Endometrium (tissue), 2 donors: ENCODE measurements around the gene TPD52L3.

ENCODE experiments used
- FAIRE-seq: peaks from 2 replicates; lab custom pipeline; 2012; peaks lifted over from hg19 to GRCh38; lab: Jason Lieb, UNC
- donor health status: control.
- donor health status: control.

TPD52L3 gene

DNA sequence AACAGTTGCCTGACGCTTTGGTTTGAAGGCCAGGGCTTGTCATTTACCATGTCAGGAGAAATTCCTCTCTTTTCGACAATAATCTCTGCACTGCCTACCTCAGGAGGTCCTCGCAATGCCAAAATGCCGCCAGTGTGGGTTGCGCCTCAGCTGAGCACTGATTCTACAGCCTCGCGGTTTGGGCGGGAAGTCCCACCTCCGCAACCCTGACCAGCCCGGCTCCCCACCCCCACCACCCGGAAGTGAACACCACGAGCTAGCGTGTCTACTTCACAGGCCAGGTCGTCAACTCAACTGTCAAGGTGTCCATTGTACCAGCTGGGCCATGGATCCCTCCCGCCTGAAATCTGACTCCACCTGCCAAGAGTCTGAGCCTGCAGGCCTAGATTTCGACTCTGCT is at the start of gene TPD52L3:
Gene TPD52L3 (plus strand): TSS at position 273 of the 400 bp plus-strand sequence. CDS start 221 bp downstream, outside the sequence.
- no peak for FAIRE-seq

DNA sequence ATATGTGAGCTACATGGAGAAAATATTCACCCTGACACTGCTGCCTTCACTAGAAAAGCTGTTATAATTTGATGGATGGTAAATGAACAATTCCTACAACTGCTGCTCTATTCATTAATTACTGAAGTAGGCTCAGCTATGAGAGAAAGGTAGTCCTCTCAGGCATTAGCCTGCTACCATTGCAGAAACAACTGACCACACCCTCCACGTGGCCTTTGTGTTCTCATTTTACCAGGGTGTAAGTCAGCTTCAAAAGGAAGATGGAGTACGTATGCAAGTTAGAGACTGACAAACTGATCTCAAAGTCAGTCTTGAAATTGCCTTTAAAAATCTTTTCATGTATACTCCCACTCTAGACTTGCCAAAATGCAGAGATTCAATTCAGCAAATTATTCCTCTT is 26.3 kb upstream of the TPD52L3 start:
- no peak for FAIRE-seq

DNA sequence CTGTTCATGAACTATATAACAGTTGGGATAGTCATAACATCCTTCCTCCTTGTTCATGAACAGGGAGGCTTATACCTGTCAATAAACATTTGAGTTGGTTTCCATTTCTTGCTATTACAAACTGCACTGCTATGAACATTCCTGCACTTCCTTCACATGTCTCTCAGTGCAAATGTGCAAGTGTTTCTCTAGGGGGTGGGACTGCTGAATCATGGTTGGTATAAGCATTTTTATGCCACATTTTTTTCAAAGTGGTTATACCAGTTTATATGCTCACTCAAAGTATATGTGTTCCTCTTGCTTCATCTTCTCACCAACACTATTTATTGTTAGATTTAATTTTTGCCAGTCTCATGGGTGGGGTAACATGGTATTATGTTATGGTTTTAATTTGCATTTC is 25.8 kb upstream of the TPD52L3 start:
- no peak for FAIRE-seq

DNA sequence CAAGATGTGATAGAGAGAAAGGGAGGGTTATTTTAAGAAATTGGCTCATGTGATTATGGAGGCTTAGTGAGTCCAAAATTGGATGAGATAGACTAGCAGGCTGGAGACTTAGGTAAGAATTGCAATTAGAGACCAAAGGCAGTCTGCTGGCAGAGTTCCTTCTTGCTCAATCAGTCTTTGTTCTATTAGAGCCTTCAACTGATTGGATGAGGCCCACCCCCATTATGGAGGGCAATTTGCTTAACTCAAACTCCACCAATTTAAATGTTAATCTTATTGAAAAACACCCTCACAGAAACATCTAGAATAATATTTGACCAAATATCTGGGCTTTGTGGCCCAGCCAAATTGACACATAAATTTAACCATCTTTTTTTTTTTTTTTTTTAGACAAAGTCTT is 23.9 kb upstream of the TPD52L3 start:
- FAIRE-seq, result no peak

DNA sequence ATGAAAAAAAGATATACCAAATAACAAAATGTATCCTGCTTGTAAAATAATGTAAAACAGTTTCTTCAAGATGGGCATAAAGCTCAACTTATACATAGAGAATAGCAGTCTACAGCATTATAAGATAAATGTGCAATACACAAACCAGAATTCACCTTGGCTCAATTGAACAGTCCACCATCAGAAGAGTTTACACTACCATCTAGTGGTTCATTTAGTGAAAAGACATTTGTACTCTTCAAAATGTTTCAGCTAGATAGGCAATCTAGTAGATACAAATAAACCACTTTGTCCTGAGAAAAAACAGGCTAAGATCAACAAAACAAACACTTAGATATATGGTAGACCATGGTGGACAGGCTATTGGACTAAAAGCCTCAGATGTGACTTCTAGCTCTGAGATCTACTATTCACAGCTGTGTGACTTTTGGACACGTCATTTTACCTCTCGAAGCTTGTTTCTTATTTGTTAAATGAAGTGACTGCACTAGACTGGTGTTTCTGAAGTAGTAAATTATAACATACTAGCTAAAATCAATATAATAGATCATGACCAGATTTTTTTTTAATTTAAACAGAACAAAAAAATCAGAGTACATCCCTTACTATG is 22.1 kb upstream of the TPD52L3 start:
- peak; percentile 96 for FAIRE-seq

DNA sequence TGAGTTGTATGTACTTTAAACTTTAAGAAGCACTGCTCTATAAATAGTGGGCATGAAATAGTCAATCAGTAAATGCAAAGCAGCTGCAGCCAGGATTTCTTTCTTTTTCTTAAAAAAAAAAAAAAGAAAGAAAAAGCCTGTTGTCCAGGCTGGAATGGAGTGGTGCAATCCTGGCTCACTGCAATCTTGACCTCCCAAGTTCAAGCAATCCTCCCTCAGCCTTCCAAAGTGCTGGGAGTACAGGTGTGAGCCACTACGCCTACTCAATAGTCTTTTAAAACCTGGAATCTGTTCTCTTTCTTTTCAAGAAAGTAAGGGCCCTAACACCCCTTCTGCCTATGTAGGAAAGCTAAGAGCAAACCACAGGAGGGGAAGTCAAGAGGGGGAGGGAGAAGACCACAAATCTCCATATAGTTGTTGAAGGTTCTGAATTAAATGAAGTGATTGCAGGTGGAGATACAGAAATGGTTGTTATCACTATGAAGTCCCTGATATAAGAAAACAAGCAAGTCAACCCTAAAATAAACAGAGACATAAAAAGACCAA is 20.6 kb upstream of the TPD52L3 start:
- FAIRE-seq, result no peak

DNA sequence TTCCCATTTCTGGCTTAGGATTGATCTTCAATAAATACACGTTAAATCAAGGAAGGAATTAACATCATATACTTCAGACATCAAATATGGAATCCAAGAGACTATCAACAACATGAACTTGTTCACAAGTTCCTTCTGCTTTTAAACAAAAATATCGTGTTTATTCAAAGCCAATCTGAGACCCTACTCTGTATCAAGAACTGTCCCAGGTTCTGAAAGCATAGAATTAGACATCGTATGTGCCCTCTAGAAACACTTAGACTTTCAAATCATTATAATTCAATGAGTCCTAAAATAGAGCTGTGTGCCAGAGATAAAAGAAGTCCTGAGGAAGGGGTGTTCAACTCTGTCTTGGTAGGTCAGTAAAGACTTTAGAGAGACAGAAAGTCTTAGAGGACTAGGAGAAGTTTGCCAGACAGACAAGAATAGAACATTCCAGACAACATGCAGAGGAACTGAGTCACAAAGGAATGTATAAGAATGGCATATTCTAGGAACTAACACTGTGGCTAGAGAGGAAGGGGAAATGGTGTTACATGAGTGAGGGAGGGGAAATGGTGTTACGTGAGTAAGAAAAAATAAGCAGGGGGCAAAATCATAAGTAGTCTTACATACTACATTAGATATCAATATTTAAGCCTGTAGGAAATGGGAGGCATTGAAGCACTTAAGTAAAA is 2.9 kb downstream of the TPD52L3 start:
- FAIRE-seq, result no peak

DNA sequence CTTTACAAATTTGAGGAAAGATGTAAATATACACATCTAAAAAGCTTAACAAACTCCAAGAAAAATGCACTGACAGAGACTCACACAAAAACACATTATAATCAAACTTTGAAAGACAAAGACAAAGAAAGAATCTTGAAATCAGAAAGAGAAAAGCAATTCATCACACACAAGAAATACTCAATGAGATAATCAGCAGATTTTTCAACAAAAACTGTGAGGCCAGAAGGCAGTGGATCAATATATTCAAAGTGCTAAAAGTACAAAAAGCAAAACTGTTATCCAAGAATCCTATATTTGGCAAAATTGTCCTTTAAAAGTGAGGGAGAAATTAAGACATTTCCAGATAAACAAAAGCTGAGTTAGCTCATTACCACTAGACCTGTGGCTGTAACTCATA is 6.1 kb downstream of the TPD52L3 start:
- FAIRE-seq, result no peak

DNA sequence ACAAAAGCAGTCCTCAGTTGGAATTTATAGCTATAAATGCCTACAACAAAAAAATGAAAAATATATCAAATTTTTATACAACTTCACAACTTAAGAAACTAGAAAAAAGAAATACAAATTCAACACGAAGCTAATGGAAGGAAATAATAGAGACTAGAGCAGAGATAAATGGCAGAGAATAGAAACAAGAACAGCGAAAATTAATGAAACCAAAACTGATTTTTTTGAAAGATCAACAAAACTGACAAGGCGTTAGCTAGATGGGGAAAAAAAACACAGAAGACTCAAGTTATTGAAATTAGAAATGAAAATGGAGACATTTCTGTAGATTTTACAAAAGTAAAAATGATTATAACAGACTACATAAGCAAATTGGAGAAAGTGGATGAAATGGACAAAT is 20.6 kb downstream of the TPD52L3 start:
- FAIRE-seq, result no peak

DNA sequence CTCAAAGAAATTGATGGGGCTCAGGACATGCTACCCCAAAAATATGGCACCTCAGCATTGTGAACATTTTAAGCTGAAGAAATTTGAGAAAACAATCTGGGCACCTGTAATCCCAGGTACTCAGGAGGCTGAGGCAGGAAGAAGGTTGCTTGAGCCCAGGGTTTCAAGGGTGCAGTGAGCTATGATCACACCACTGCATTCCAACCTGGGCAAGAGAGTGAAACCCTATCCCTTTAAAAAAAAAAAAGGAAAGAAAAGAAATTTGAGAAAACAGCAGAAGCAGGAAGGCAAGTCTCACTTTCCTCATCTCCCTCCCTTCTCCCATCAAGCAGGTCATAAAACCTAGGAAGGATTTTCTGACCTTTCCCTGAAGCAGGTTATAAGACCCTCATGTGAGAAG is 23.6 kb downstream of the TPD52L3 start:
- no peak for FAIRE-seq

DNA sequence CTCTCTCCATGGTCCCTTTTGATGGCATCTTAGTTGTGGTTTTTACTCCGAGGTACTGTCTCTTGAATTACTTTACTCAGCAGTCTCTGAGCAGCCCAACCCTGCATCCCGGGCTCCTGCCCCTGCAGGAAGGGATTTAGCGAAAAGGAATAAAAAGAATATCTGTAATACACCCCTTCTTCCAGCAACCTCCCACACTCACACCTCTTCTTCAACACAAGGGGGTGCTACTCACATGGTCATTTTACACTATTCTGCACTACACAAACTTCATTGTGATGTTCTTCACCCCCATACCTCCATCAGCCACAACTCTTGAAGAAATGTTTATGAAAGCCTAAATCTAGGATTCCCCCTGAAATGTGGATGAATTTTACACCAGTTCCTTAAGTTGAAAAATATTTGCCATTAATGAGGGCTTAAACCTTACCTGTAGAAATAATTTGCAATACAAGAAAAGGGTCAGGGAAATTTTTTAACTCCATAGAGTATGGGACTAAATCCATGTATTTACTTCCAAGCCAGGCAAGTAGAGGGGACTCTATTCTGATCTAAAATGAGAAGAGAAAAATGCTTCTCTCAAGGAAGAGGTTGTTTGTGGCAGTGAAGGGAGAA is 26.0 kb downstream of the TPD52L3 start:
- no peak for FAIRE-seq

DNA sequence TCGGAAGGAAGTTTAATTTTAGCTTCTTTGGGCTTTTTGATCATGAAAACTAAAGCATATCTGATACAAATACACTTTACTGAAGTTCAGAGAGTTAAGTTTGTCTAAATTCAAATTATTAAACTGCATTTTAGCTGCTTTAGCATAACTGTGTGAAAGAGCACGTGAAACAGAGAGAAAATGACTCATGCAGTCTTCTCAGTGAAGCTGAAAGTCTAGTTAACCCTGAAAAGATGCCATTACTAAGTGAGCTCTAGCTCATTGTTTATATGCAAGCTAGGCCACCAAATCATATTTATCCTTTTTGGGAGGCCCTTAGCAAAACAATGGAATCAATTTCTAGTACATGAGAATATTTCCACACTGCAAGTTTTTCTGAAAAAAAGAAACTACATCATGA is 27.6 kb downstream of the TPD52L3 start:
- FAIRE-seq, result no peak

DNA sequence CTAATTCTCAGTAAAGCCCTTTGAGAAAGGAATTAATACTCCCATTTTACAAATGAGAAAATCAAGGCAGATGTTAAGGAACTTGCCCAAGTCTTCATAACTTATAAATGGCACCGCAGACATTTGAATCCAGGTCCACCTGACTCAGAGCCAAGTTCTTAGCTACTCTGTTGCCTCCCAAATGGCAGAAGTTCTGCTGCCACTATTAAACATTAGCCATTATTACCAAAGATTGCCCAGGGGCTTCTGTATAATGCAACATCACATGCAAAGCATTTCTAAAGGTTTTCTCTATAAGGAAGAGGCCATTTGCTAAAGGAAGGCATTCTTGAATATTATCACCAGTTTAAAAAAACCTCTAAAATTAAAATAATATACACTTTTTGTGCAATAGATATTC is 28.3 kb downstream of the TPD52L3 start:
- FAIRE-seq, result no peak

DNA sequence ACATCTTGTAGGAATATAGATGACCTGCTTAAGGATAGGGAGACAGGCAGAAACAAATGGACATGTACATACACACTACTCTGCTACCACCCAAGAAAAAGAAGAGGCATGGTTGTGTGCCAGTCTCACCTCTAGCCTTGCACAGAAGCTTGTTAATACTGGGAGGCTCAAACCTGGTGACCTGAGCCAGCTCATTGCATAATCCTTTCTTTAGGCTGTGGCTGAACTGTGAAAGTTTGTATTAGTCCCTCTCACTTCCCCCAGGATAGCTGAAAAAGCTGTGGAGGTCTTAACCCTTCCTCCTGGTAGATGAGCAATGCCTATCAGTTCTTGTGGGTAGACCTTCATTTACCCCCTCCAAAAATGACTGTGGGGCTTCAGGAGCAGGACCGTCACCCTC is 28.7 kb downstream of the TPD52L3 start:
- FAIRE-seq, result no peak

DNA sequence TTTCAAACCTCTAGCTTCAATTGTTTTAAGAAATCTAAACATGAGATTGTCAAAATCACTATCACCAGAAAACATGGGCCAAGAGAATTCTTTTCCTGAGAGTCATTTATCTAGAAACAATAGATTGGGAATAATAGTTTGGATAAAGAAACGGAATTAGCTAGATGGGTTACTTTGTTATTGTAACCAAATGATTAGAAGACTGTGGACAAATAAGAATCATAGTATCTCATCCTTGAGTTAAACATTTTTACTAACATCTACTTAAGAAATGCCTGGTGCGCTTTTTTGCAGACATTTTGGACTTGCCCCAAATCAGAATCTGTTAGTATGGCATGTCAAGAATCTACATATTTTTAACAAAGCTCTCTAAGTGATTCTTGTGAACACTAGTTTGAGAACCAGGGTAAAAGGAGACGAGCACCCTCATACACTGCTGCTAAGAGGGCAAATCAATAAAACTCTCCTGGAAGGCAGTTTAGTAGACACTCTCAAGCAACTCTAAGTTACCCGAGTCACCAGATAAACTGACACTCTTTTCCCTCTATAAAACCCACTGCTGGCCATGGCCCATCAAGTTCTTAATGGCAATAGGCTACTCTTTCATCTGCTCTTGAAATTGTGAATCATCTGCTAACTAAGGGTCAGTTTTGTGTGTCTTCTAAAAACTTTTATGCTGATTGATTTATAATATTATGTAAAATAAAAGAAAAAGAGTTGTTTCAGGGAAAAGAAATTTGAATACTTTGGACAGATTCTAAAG is 39.1 kb downstream of the TPD52L3 start:
- no peak for FAIRE-seq

DNA sequence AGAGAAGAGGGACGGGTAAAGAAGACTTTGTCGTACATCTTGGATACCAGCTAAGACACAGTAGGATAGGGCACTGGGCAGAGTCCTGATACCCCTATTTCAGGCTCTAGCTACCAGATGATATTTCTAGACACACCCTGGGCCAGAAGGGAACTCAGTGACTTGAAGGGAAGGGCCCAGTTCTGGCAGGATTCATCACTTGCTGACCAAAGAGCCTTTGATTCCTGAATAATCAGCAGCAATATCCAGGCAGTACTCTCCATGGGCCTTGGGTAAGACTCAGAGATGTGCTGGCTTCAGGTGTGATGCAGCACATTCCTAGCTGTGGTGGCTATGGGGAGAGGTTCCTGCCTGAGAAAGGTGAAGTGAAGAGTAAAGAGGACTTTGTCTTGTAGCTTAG is 40.7 kb downstream of the TPD52L3 start:
- no peak for FAIRE-seq
